ENCODE measurements around the gene VANGL1. TPM values are rescaled to one million over a fixed set of nuclear protein-coding genes. Genes with fewer than 3 reads are reported as not detected.

Gene VANGL1
- total and polyA plus RNA-seq, 2 donors: 8.4 to 15.3 TPM

GRCh38 chr1:115666702-115667101 lies 24.9 kb downstream of the VANGL1 start:
- DNase-seq (ENCODE audit: extremely low spot score): no peak
- Histone ChIP-seq H3K4me1 (ENCODE audit: insufficient read depth) (peaks cover 2% of the 10 kb centered on the region), H3K27ac (ENCODE audit: low read depth) (no peak overlapping the region), H3K36me3 (ENCODE audit: insufficient read depth) (no peaks in the 10 kb centered on the region), H3K4me3 (ENCODE audit: low read depth, low read length) (no peak overlapping the region)
- WGBS: 85% methylated on average over 4 of the region's 4 CpGs

- Histone ChIP-seq H3K4me1 (ENCODE audit: insufficient read depth) (peaks cover 2% of the 10 kb centered on the region), H3K4me3 (ENCODE audit: low read depth, low read length) (no peak overlapping the region), H3K27ac (ENCODE audit: low read depth) (no peak overlapping the region), H3K36me3 (ENCODE audit: insufficient read depth) (no peaks in the 10 kb centered on the region)
- 75% methylated on average over 1 of the region's 1 CpG for WGBS
- DNase-seq (ENCODE audit: extremely low spot score): no peak
Measured at GRCh38 chr1:115668579-115668978, 26.8 kb downstream of the VANGL1 start.

GRCh38 chr1:115669002-115669673 lies 27.4 kb downstream of the VANGL1 start:
- Histone ChIP-seq H3K27ac (ENCODE audit: low read depth) (no peak overlapping the region), H3K4me1 (ENCODE audit: insufficient read depth) (peaks cover 2% of the 10 kb centered on the region)

GRCh38 chr1:115669886-115670285 lies 28.1 kb downstream of the VANGL1 start:
- Histone ChIP-seq H3K4me3 (ENCODE audit: low read depth, low read length) (no peak overlapping the region), H3K36me3 (ENCODE audit: insufficient read depth) (no peaks in the 10 kb centered on the region), H3K4me1 (ENCODE audit: insufficient read depth) (peaks cover 2% of the 10 kb centered on the region), H3K27ac (ENCODE audit: low read depth) (no peak overlapping the region)
- 93% methylated on average over 1 of the region's 1 CpG for WGBS
- DNase-seq (ENCODE audit: extremely low spot score): no peak

More at GRCh38 chr1:115669002-115669673, 27.4 kb downstream of the VANGL1 start:
- Histone ChIP-seq H3K4me3 (ENCODE audit: low read depth, low read length) (no peak overlapping the region), H3K36me3 (ENCODE audit: insufficient read depth) (no peaks in the 10 kb centered on the region)
- DNase-seq (ENCODE audit: extremely low spot score): no peak
- whole genome bisulfite sequencing: 91% methylated on average over 5 of the region's 5 CpGs

- WGBS: 53% methylated on average over 14 of the region's 14 CpGs
- DNase-seq (ENCODE audit: extremely low spot score): no peak
- peaks cover 2% of the 10 kb centered on the region for H3K4me1 ChIP-seq (ENCODE audit: insufficient read depth)
- H3K36me3 ChIP-seq (ENCODE audit: insufficient read depth): no peaks in the 10 kb centered on the region
- H3K27ac ChIP-seq (ENCODE audit: low read depth): no peak overlapping the region
- no peak overlapping the region for H3K4me3 ChIP-seq (ENCODE audit: low read depth, low read length)
Measured at GRCh38 chr1:115670476-115671175, 28.9 kb downstream of the VANGL1 start.

GRCh38 chr1:115671176-115671934 lies 29.6 kb downstream of the VANGL1 start:
- Histone ChIP-seq H3K4me1 (ENCODE audit: insufficient read depth) (peaks cover 2% of the 10 kb centered on the region), H3K36me3 (ENCODE audit: insufficient read depth) (no peaks in the 10 kb centered on the region), H3K4me3 (ENCODE audit: low read depth, low read length) (no peak overlapping the region), H3K27ac (ENCODE audit: low read depth) (no peak overlapping the region)
- WGBS: 62% methylated on average over 19 of the region's 19 CpGs
- DNase-seq (ENCODE audit: extremely low spot score): no peak

- DNase-seq (ENCODE audit: extremely low spot score): no peak
- WGBS: 91% methylated on average over 13 of the region's 13 CpGs
- Histone ChIP-seq H3K4me1 (ENCODE audit: insufficient read depth) (peaks cover 2% of the 10 kb centered on the region), H3K27ac (ENCODE audit: low read depth) (no peak overlapping the region), H3K4me3 (ENCODE audit: low read depth, low read length) (no peak overlapping the region), H3K36me3 (ENCODE audit: insufficient read depth) (no peaks in the 10 kb centered on the region)
Measured at GRCh38 chr1:115672224-115673009, 30.6 kb downstream of the VANGL1 start.

GRCh38 chr1:115676498-115677181 lies 34.9 kb downstream of the VANGL1 start:
- H3K4me3 ChIP-seq (ENCODE audit: low read depth, low read length): no peak overlapping the region
- no peak overlapping the region for H3K27ac ChIP-seq (ENCODE audit: low read depth)
- H3K4me1 ChIP-seq (ENCODE audit: insufficient read depth): no peaks in the 10 kb centered on the region
- no peak for DNase-seq (ENCODE audit: extremely low spot score)
- H3K36me3 ChIP-seq (ENCODE audit: insufficient read depth): no peaks in the 10 kb centered on the region
- 75% methylated on average over 7 of the region's 7 CpGs for WGBS

- 54% methylated on average over 3 of the region's 3 CpGs for WGBS
- Histone ChIP-seq H3K36me3 (ENCODE audit: insufficient read depth) (no peaks in the 10 kb centered on the region), H3K4me3 (ENCODE audit: low read depth, low read length) (no peak overlapping the region), H3K27ac (ENCODE audit: low read depth) (no peak overlapping the region), H3K4me1 (ENCODE audit: insufficient read depth) (no peaks in the 10 kb centered on the region)
- no peak for DNase-seq (ENCODE audit: extremely low spot score)
Measured at GRCh38 chr1:115677182-115677555, 35.4 kb downstream of the VANGL1 start.

- no peak overlapping the region for H3K4me3 ChIP-seq (ENCODE audit: low read depth, low read length)
- no peaks in the 10 kb centered on the region for H3K4me1 ChIP-seq (ENCODE audit: insufficient read depth)
- DNase-seq (ENCODE audit: extremely low spot score): no peak
- no peak overlapping the region for H3K27ac ChIP-seq (ENCODE audit: low read depth)
- WGBS: 99% methylated on average over 1 of the region's 1 CpG
- no peaks in the 10 kb centered on the region for H3K36me3 ChIP-seq (ENCODE audit: insufficient read depth)
Measured at GRCh38 chr1:115677565-115677964, 35.8 kb downstream of the VANGL1 start.

GRCh38 chr1:115678141-115678540 lies 36.4 kb downstream of the VANGL1 start:
- no peak for DNase-seq (ENCODE audit: extremely low spot score)
- no peaks in the 10 kb centered on the region for H3K36me3 ChIP-seq (ENCODE audit: insufficient read depth)
- no peak overlapping the region for H3K4me3 ChIP-seq (ENCODE audit: low read depth, low read length)
- 71% methylated on average over 5 of the region's 5 CpGs for WGBS
- no peaks in the 10 kb centered on the region for H3K4me1 ChIP-seq (ENCODE audit: insufficient read depth)
- H3K27ac ChIP-seq (ENCODE audit: low read depth): no peak overlapping the region

- Histone ChIP-seq H3K27ac (ENCODE audit: low read depth) (peak overlapping the region; percentile 41), H3K4me1 (ENCODE audit: insufficient read depth) (no peaks in the 10 kb centered on the region), H3K36me3 (ENCODE audit: insufficient read depth) (no peaks in the 10 kb centered on the region), H3K4me3 (ENCODE audit: low read depth, low read length) (no peak overlapping the region)
- 31% methylated on average over 8 of the region's 8 CpGs for WGBS
- no peak for DNase-seq (ENCODE audit: extremely low spot score)
Measured at GRCh38 chr1:115679141-115679611, 37.4 kb downstream of the VANGL1 start.

- Histone ChIP-seq H3K4me1 (ENCODE audit: insufficient read depth) (no peaks in the 10 kb centered on the region), H3K27ac (ENCODE audit: low read depth) (no peak overlapping the region), H3K4me3 (ENCODE audit: low read depth, low read length) (no peak overlapping the region), H3K36me3 (ENCODE audit: insufficient read depth) (no peaks in the 10 kb centered on the region)
- no peak for DNase-seq (ENCODE audit: extremely low spot score)
- WGBS: 62% methylated on average over 5 of the region's 5 CpGs
Measured at GRCh38 chr1:115680730-115681111, 39.0 kb downstream of the VANGL1 start.
